A549 (cell line): ENCODE results near the gene MRPL34. TPM values are rescaled to one million over a fixed set of nuclear protein-coding genes. Genes with fewer than 3 reads are reported as not detected.
A peak's percentile ranks its signal among the peaks of the same experiment; 100 is the strongest.
"Not testable (repeated sequence)": the region's sequence is repeated elsewhere in the genome, so short reads cannot be mapped to it uniquely, and the experiment has no call there.

Experiments used
- ATAC-seq, 2 experiments: fragments of 200-7000 bp in 1 of 2; fragments of >200 bp in 1 of 2; cut with Nextera tagmentation in 1 of 2; cut with Tn5 transposase in 1 of 2; 3 replicates each; pipeline versions ENCODE4 v1.8.0 to v1.9.1; 2018 to 2020; ENCODE audit warnings: mild to moderate bottlenecking in 1 of 2, moderate library complexity in 1 of 2
- CTCF ChIA-PET: fragments of 300-600 bp; sonication (Branson Sonifier 250); formaldehyde crosslinking; extraction: SDS; loops from one replicate; lab custom pipeline; 2021; ENCODE audit warnings: antibody characterized with exemption, inconsistent platforms; lab: Yijun Ruan, JAX
- POLR2A ChIA-PET: fragments of 350-600 bp; formaldehyde crosslinking; extraction: SDS; loops from one replicate; lab custom pipeline; 2021; ENCODE audit warnings: antibody characterized with exemption, inconsistent platforms; lab: Yijun Ruan, JAX
- DNase-seq, 2 experiments: peaks; one replicate each; pipeline versions ENCODE4 v3.0.0 to v3.0.0-alpha.2; 2011 to 2016; ENCODE audit warnings: low read depth in 1 of 2, low spot score in 1 of 2
- FAIRE-seq: peaks from 2 replicates; lab custom pipeline; 2011; peaks lifted over from hg19 to GRCh38; lab: Jason Lieb, UNC
- H3K27ac ChIP-seq, 2 experiments: fragments of >200 bp; sonication (Bioruptor Twin); formaldehyde crosslinking; 3 replicates each; pipeline ENCODE4 v1.5.1; 2016 to 2017
- H3K4me1 ChIP-seq: fragments of >200 bp; sonication (Bioruptor Twin); formaldehyde crosslinking; 3 replicates; pipeline ENCODE4 v1.6.1; 2016
- H3K4me2 ChIP-seq: fragments of >200 bp; sonication (Bioruptor Twin); formaldehyde crosslinking; 3 replicates; pipeline ENCODE4 v1.6.1; 2016
- H3K4me3 ChIP-seq: fragments of >200 bp; sonication (Bioruptor Twin); formaldehyde crosslinking; 3 replicates; pipeline ENCODE4 v1.5.1; 2016
- H3K9me3 ChIP-seq: fragments of >200 bp; sonication (Bioruptor Twin); formaldehyde crosslinking; 3 replicates; pipeline ENCODE4 v1.6.1; 2016
- EHMT2 ChIP-seq: fragments of 200-600 bp; sonication (generic); IDR thresholded peaks from 2 replicates; pipeline ENCODE4 v1.6.1; 2016; ENCODE audit warnings: antibody characterized with exemption, low read depth, mild to moderate bottlenecking, moderate library complexity
- EP300 ChIP-seq, 2 experiments: fragments of >200 bp; sonication (Bioruptor Twin); formaldehyde crosslinking; IDR thresholded peaks; 2 replicates in 1 of 2; 3 replicates in 1 of 2; pipeline ENCODE4 v1.6.1; 2016 to 2017
- FOXS1 ChIP-seq: fragments of 250-450 bp; sonication (Bioruptor Pico); IDR thresholded peaks from 2 replicates; pipeline ENCODE4 v1.5.0; 2020; ENCODE audit warnings: mild to moderate bottlenecking, moderate library complexity
- JUNB ChIP-seq: fragments of >200 bp; sonication (Bioruptor Twin); formaldehyde crosslinking; IDR thresholded peaks from 2 replicates; pipeline ENCODE4 v1.6.1; 2016
- KDM1A ChIP-seq: fragments of 200-600 bp; sonication (generic); IDR thresholded peaks from 2 replicates; pipeline ENCODE4 v1.6.1; 2016; ENCODE audit warnings: low read depth, mild to moderate bottlenecking
- NFE2L2 ChIP-seq: fragments of 150-350 bp; conservative IDR thresholded peaks from 2 replicates; pipeline ENCODE4 v1.6.1; 2014; ENCODE audit warnings: low read length
- POLR2AphosphoS2 ChIP-seq: conservative IDR thresholded peaks from 2 replicates; pipeline ENCODE4 v1.6.1; 2012; ENCODE audit warnings: low read length, improper control_type of control experiment, inconsistent platforms
- RAD21 ChIP-seq, 2 experiments: fragments of >200 bp in 1 of 2; sonication (Bioruptor Twin) in 1 of 2; formaldehyde crosslinking in 1 of 2; IDR thresholded peaks in 1 of 2; conservative IDR thresholded peaks in 1 of 2; 2 replicates in 1 of 2; 3 replicates in 1 of 2; pipeline ENCODE4 v1.6.1; 2012 to 2018; ENCODE audit warnings: inconsistent platforms in 1 of 2
- RFX5 ChIP-seq: fragments of 450-650 bp; IDR thresholded peaks from 2 replicates; pipeline ENCODE4 v1.7.1; 2014; ENCODE audit warnings: antibody characterized with exemption, mild to moderate bottlenecking, moderate library complexity
- SREBF2 ChIP-seq: fragments of 450-650 bp; IDR thresholded peaks from 2 replicates; pipeline ENCODE4 v1.6.1; 2014; ENCODE audit warnings: mild to moderate bottlenecking, moderate library complexity
- TFCP2L1 ChIP-seq: fragments of 250-450 bp; sonication (Bioruptor Pico); IDR thresholded peaks from 2 replicates; pipeline ENCODE4 v1.5.0; 2021; ENCODE audit warnings: mild to moderate bottlenecking
- ZFP36 ChIP-seq: fragments of 450-650 bp; IDR thresholded peaks from 2 replicates; pipeline ENCODE4 v1.6.1; 2014; ENCODE audit warnings: borderline replicate concordance; ENCODE audit not compliant: partially characterized antibody
- WGBS: methylation state at CpG from one replicate; pipeline ENCODE4 v1.1.6; 2017; ENCODE audit errors: missing lambda C conversion rate; 5-methylcytosine and 5-hydroxymethylcytosine counted together
- polyA plus RNA-seq, 4 experiments: library from polyadenylated mRNA; depleted of rRNA in 3 of 4; stranded (reverse); fragments of >200 nt; fragmentation: RNase III in 1 of 4; extraction: RNeasy Plus Mini Kit Qiagen cat#74134 plus additional on column Dnase treatment in 1 of 4; gene quantifications; 2 replicates in 3 of 4; 3 replicates in 1 of 4; pipeline ENCODE4 v1.2.3, GENCODE V29; 2011 to 2017
- TF ChIP-seq, protein P1 (sequence below): fragments of >200 bp; sonication (Bioruptor Twin); formaldehyde crosslinking; IDR thresholded peaks from 3 replicates; pipeline ENCODE4 v1.5.1; 2016
- TF ChIP-seq, protein P2 (sequence below): fragments of 450-650 bp; IDR thresholded peaks from 2 replicates; pipeline ENCODE4 v1.6.1; 2014; ENCODE audit warnings: antibody characterized with exemption
- TF ChIP-seq, protein P3 (sequence below): IDR thresholded peaks from 2 replicates; pipeline ENCODE4 v1.6.1; 2012; ENCODE audit warnings: low read depth, borderline replicate concordance
- TF ChIP-seq, protein P4 (sequence below): IDR thresholded peaks from 2 replicates; pipeline ENCODE4 v1.6.1; 2012
- TF ChIP-seq, protein P5 (sequence below): fragments of 250-450 bp; sonication (Bioruptor Pico); IDR thresholded peaks from 2 replicates; pipeline ENCODE4 v1.5.0; 2021; ENCODE audit warnings: mild to moderate bottlenecking, moderate library complexity, borderline replicate concordance
- TF ChIP-seq, protein P6 (sequence below): fragments of >200 bp; sonication (Bioruptor Twin); formaldehyde crosslinking; IDR thresholded peaks from 2 replicates; pipeline ENCODE4 v1.6.1; 2016

MRPL34 gene
- polyA plus RNA-seq, 2 of the 4 experiments (the other 2 are of a cell fraction) = 28.1 to 56.1 TPM

DNA sequence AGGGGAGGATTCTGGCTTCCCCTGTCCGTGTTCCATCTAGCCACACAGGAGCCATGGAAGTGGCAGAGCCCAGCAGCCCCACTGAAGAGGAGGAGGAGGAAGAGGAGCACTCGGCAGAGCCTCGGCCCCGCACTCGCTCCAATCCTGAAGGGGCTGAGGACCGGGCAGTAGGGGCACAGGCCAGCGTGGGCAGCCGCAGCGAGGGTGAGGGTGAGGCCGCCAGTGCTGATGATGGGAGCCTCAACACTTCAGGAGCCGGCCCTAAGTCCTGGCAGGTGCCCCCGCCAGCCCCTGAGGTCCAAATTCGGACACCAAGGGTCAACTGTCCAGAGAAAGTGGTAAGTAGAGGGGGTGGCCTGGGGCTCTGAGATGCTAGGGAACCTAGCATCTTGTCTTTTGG lies 36.9 kb upstream of the MRPL34 start:
- ATAC-seq (no peak), DNase-seq (no peak), FAIRE-seq (no peak)
- ChIA-PET CTCF (interaction anchor here (0.7 to 1.9 kb wide), 5 partner anchors 10 to 140 kb away, joined by 3 to 8 read pairs (median 3); partner anchors contain the start of gene ANKLE1), POLR2A (no interaction called here)
- Histone ChIP-seq H3K4me1 (peaks cover 4% of the 10 kb centered on the region; the same call in 2 of the 3 replicates), H3K4me3 (no peak overlapping the region; the same call in 2 of the 3 replicates), H3K9me3 (no peaks in the 10 kb centered on the region), H3K4me2 (peak overlapping the region; percentile 93), H3K27ac (peak overlapping the region in 1 of 2 experiments; percentile 91; a peak in 2 of 6 replicates)
- TF ChIP-seq ZFP36 (no peak), RAD21 (conservative IDR thresholded peaks at IDR 0.05 in 1 of 2, IDR thresholded peaks at IDR 0.05 in 1 of 2) (no peak), POLR2AphosphoS2 (no peak), NFE2L2 (no peak), EHMT2 (no peak), TFCP2L1 (no peak), KDM1A (no peak), EP300 (IDR thresholded peaks at IDR 0.05) (no peak)
- TF ChIP-seq, protein P1, sequence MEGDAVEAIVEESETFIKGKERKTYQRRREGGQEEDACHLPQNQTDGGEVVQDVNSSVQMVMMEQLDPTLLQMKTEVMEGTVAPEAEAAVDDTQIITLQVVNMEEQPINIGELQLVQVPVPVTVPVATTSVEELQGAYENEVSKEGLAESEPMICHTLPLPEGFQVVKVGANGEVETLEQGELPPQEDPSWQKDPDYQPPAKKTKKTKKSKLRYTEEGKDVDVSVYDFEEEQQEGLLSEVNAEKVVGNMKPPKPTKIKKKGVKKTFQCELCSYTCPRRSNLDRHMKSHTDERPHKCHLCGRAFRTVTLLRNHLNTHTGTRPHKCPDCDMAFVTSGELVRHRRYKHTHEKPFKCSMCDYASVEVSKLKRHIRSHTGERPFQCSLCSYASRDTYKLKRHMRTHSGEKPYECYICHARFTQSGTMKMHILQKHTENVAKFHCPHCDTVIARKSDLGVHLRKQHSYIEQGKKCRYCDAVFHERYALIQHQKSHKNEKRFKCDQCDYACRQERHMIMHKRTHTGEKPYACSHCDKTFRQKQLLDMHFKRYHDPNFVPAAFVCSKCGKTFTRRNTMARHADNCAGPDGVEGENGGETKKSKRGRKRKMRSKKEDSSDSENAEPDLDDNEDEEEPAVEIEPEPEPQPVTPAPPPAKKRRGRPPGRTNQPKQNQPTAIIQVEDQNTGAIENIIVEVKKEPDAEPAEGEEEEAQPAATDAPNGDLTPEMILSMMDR = no peak
- TF ChIP-seq, protein P2, sequence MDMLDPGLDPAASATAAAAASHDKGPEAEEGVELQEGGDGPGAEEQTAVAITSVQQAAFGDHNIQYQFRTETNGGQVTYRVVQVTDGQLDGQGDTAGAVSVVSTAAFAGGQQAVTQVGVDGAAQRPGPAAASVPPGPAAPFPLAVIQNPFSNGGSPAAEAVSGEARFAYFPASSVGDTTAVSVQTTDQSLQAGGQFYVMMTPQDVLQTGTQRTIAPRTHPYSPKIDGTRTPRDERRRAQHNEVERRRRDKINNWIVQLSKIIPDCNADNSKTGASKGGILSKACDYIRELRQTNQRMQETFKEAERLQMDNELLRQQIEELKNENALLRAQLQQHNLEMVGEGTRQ = no peak
- TF ChIP-seq, protein P3, sequence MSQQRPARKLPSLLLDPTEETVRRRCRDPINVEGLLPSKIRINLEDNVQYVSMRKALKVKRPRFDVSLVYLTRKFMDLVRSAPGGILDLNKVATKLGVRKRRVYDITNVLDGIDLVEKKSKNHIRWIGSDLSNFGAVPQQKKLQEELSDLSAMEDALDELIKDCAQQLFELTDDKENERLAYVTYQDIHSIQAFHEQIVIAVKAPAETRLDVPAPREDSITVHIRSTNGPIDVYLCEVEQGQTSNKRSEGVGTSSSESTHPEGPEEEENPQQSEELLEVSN = no peak
- TF ChIP-seq, protein P4, sequence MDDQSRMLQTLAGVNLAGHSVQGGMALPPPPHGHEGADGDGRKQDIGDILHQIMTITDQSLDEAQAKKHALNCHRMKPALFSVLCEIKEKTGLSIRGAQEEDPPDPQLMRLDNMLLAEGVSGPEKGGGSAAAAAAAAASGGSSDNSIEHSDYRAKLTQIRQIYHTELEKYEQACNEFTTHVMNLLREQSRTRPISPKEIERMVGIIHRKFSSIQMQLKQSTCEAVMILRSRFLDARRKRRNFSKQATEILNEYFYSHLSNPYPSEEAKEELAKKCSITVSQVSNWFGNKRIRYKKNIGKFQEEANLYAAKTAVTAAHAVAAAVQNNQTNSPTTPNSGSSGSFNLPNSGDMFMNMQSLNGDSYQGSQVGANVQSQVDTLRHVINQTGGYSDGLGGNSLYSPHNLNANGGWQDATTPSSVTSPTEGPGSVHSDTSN = no peak
- TF ChIP-seq, protein P5, sequence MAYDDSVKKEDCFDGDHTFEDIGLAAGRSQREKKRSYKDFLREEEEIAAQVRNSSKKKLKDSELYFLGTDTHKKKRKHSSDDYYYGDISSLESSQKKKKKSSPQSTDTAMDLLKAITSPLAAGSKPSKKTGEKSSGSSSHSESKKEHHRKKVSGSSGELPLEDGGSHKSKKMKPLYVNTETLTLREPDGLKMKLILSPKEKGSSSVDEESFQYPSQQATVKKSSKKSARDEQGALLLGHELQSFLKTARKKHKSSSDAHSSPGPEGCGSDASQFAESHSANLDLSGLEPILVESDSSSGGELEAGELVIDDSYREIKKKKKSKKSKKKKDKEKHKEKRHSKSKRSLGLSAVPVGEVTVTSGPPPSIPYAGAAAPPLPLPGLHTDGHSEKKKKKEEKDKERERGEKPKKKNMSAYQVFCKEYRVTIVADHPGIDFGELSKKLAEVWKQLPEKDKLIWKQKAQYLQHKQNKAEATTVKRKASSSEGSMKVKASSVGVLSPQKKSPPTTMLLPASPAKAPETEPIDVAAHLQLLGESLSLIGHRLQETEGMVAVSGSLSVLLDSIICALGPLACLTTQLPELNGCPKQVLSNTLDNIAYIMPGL = no peak
- WGBS = 75% methylated on average over 2 of the region's 13 CpGs

DNA sequence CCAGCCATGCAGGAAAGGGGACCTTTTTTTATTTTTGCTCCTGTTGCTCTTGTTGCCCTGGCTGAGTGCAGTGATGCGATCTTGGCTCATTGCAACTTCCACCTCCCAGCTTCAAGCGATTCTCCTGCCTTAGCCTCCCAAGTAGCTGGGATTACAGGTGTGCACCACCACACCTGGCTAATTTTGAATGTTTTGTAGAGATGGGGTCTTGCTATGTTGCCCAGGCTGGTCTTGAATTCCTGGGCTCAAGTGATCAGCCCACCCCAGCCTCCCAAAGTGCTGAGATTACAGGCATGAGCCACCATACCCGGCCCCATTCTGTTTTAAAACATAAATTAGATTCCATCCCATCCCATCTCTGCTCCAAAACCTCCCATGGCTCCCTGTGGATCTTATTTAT lies 30.8 kb upstream of the MRPL34 start:
- H3K9me3 ChIP-seq, H3K27ac ChIP-seq, FAIRE-seq, H3K4me3 ChIP-seq, POLR2A ChIA-PET, DNase-seq, ATAC-seq, H3K4me2 ChIP-seq, H3K4me1 ChIP-seq: not testable (repeated sequence)
- 89% methylated on average over 3 of the region's 3 CpGs for whole genome bisulfite sequencing
- CTCF ChIA-PET = interaction anchor here (1.3 to 4.9 kb wide), 3 partner anchors 8 to 14 kb away, joined by 5 to 31 read pairs (median 10); no protein-coding TSS in a partner anchor

DNA sequence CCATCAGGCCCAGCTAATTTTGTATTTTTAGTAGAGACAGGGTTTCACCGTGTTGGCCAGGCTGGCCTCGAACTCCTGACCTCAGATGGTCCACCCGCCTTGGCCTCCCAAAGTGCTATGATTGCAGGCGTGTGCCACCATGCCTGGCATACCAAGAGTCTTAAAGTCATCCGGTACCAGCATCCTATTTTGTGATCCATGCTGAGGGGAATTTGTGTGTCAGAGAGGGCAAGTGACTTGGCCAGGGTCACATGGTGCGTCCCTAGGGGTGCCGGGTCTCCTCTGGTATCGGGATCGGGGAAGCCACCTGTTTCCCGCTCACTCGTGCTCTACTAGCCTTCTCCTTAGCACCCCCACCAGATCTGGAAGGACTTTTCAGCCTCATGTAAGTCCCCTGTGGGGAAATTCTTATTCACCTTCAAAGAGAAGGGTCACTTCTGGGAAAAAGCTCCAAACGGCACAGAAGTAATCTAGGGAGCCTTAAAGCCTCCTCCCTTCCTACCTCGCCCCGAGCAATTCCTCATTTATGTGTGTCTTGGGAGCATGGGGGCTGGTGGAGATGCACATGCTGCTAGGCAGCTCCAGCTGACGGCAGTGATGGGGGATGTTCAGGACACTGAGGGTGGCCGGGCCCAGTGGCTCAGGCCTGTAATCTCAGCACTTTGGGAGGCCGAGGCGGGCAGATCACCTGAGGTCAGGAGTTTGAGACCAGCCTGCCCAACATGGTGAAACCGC lies 30.1 kb upstream of the MRPL34 start:
- no peak for ATAC-seq
- H3K4me1 ChIP-seq = no peaks in the 10 kb centered on the region
- CTCF ChIA-PET = interaction anchor here (0.5 to 4.9 kb wide), 6 partner anchors 8 to 504 kb away, joined by 3 to 31 read pairs (median 4); partner anchors contain the start of gene MRPL34
- no peaks in the 10 kb centered on the region for H3K9me3 ChIP-seq
- WGBS = 87% methylated on average over 19 of the region's 19 CpGs
- no peak for FAIRE-seq
- no peak for TF ChIP-seq KDM1A
- no peak for TF ChIP-seq RAD21 (conservative IDR thresholded peaks at IDR 0.05 in 1 of 2, IDR thresholded peaks at IDR 0.05 in 1 of 2)
- no peak for TF ChIP-seq RFX5
- TF ChIP-seq EHMT2 = no peak
- no peak for TF ChIP-seq SREBF2
- TF ChIP-seq, protein P6, sequence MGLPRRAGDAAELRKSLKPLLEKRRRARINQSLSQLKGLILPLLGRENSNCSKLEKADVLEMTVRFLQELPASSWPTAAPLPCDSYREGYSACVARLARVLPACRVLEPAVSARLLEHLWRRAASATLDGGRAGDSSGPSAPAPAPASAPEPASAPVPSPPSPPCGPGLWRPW = no peak
- no peak for TF ChIP-seq NFE2L2
- TF ChIP-seq JUNB = no peak
- TF ChIP-seq EP300 (IDR thresholded peaks at IDR 0.05) = no peak
- TF ChIP-seq FOXS1 = no peak
- no peak overlapping the region for H3K4me3 ChIP-seq
- no peak overlapping the region for H3K27ac ChIP-seq
- H3K4me2 ChIP-seq = no peak overlapping the region
- no peak for DNase-seq
- POLR2A ChIA-PET = no interaction called here
